Neural cell (in vitro differentiated cells): ENCODE results near the gene FGF9. TPM values are rescaled to one million over a fixed set of nuclear protein-coding genes. Genes with fewer than 3 reads are reported as not detected.

Experiments
- H2AFZ ChIP-seq: fragments of 200-600, 300-800 bp; sonication (generic), shearing (Covaris generic); 2 replicates; pipeline ENCODE4 v1.6.0; 2014; ENCODE audit warnings: low read depth, mild to moderate bottlenecking, antibody characterized with exemption, low read length, moderate library complexity
- H3F3A ChIP-seq: fragments of 200-600 bp; shearing (Covaris generic); 2 replicates; pipeline ENCODE4 v1.6.1; 2016; ENCODE audit warnings: mild to moderate bottlenecking, moderate library complexity, mixed read lengths, antibody characterized with exemption, low read length; ENCODE audit not compliant: insufficient read depth, poor library complexity, severe bottlenecking
- H3K27ac ChIP-seq: fragments of 200-600, 300-800 bp; sonication (generic), shearing (Covaris generic); 2 replicates; pipeline ENCODE4 v1.5.1; 2014; ENCODE audit warnings: mild to moderate bottlenecking, low read length, moderate library complexity
- H3K27me3 ChIP-seq: fragments of 300-800, 200-600 bp; sonication (generic), shearing (Covaris generic); 2 replicates; pipeline ENCODE4 v1.6.0; 2014; ENCODE audit warnings: mild to moderate bottlenecking, low read depth, low read length, moderate library complexity; ENCODE audit not compliant: insufficient read depth
- H3K36me3 ChIP-seq: fragments of 300-800, 200-600 bp; sonication (generic), shearing (Covaris generic); 2 replicates; pipeline ENCODE4 v1.5.1; 2014; ENCODE audit warnings: mild to moderate bottlenecking, antibody characterized with exemption, low read length, moderate library complexity; ENCODE audit not compliant: insufficient read depth
- H3K4me2 ChIP-seq: fragments of 300-800, 200-600 bp; sonication (generic), shearing (Covaris generic); 2 replicates; pipeline ENCODE4 v1.6.0; 2014; ENCODE audit warnings: mild to moderate bottlenecking, low read length
- H3K4me3 ChIP-seq: fragments of 300-800, 200-600 bp; sonication (generic), shearing (Covaris generic); 2 replicates; pipeline ENCODE4 v1.5.1; 2014; ENCODE audit warnings: mild to moderate bottlenecking, low read length, moderate library complexity
- H3K79me2 ChIP-seq: fragments of 200-600 bp; shearing (Covaris generic); replicated peaks from 2 replicates; pipeline ENCODE4 v1.6.0; 2014; ENCODE audit warnings: mild to moderate bottlenecking, low read length, moderate library complexity; ENCODE audit not compliant: insufficient read depth
- H3K9ac ChIP-seq: fragments of 300-800, 200-600 bp; sonication (generic), shearing (Covaris generic); 2 replicates; pipeline ENCODE4 v1.6.1; 2016; ENCODE audit warnings: mild to moderate bottlenecking, low read length, mixed read lengths
- H3K9me2 ChIP-seq: fragments of 200-600 bp; shearing (Covaris generic); 2 replicates; pipeline ENCODE4 v1.6.1; 2016; ENCODE audit warnings: mild to moderate bottlenecking, low read length, mixed read lengths; ENCODE audit not compliant: insufficient read depth
- H3K9me3 ChIP-seq: fragments of 200-600, 300-800 bp; sonication (generic), shearing (Covaris generic); 2 replicates; pipeline ENCODE4 v1.6.1; 2016; ENCODE audit warnings: mild to moderate bottlenecking, mixed run types, low read length, moderate library complexity, mixed read lengths
- H4K20me1 ChIP-seq: fragments of 200-600 bp; shearing (Covaris generic); 2 replicates; pipeline ENCODE4 v1.6.1; 2016; ENCODE audit warnings: mild to moderate bottlenecking, mixed run types; ENCODE audit not compliant: insufficient read depth
- EP300 ChIP-seq: fragments of 450-650 bp; conservative IDR thresholded peaks from 2 replicates; pipeline ENCODE4 v1.6.1; 2014; ENCODE audit warnings: antibody characterized with exemption, mild to moderate bottlenecking, moderate library complexity; ENCODE audit not compliant: poor library complexity, severe bottlenecking
- EZH2 ChIP-seq: fragments of 200-600, 300-800 bp; shearing (Covaris generic), sonication (generic); IDR thresholded peaks from 2 replicates; pipeline ENCODE4 v1.6.1; 2014; ENCODE audit warnings: antibody characterized with exemption, low read length, borderline replicate concordance, mild to moderate bottlenecking; ENCODE audit not compliant: insufficient read depth, poor library complexity, severe bottlenecking
- POLR2AphosphoS5 ChIP-seq: IDR thresholded peaks from 2 replicates; pipeline ENCODE4 v1.6.1; 2012
- RAD21 ChIP-seq: fragments of 450-650 bp; conservative IDR thresholded peaks from 2 replicates; pipeline ENCODE4 v1.6.1; 2014; ENCODE audit warnings: antibody characterized with exemption, mild to moderate bottlenecking, moderate library complexity
- SMC3 ChIP-seq: fragments of 450-650 bp; conservative IDR thresholded peaks from 2 replicates; pipeline ENCODE4 v1.6.1; 2014; ENCODE audit warnings: antibody characterized with exemption, mild to moderate bottlenecking, moderate library complexity; ENCODE audit not compliant: poor library complexity
- TAF1 ChIP-seq: IDR thresholded peaks from 2 replicates; pipeline ENCODE4 v1.6.1; 2012; ENCODE audit warnings: low read depth
- polyA plus RNA-seq: library from polyadenylated mRNA; depleted of rRNA; stranded (reverse); fragments of >200 nt; gene quantifications from 2 replicates; pipeline ENCODE4 v1.2.3, GENCODE V29; 2014
- TF ChIP-seq, protein P1 (sequence below): IDR thresholded peaks from 2 replicates; pipeline ENCODE4 v1.6.1; 2012; ENCODE audit warnings: borderline replicate concordance
- TF ChIP-seq, protein P2 (sequence below): fragments of 450-650 bp; IDR thresholded peaks from 2 replicates; pipeline ENCODE4 v1.5.1; 2014; ENCODE audit warnings: antibody characterized with exemption, mild to moderate bottlenecking, moderate library complexity; ENCODE audit not compliant: poor library complexity, severe bottlenecking

Gene FGF9
- polyA plus RNA-seq, 1 donor from 2014 or later = 29.4 TPM

DNA sequence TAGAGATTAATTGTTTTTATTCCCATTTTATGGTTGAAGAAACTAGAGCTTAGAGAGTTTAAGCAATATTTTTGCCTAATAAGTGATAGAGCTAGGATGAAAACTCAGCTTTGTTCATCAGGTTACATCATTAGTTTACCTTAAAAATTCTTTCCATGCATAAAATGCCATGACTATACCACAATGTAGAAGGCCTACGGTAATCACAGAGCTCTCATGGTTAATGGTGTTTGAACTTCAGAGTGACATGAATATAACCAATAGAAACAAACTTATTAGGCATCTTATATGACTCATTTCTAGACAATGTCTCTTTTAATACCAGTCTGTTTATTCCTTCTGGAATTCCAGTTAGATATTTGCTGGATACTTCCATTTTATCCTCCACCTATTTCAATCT, 78.5 kb downstream of the FGF9 start:
- Histone ChIP-seq H3K9me2 (no peaks in the 10 kb centered on the region), H3K9me3 (no peaks in the 10 kb centered on the region), H3F3A (no peaks in the 10 kb centered on the region), H3K9ac (no peak overlapping the region), H3K4me3 (no peak overlapping the region), H4K20me1 (no peaks in the 10 kb centered on the region), H2AFZ (no peak overlapping the region), H3K27ac (no peak overlapping the region), H3K27me3 (no peaks in the 10 kb centered on the region), H3K4me2 (no peak overlapping the region), H3K79me2 (no peaks in the 10 kb centered on the region), H3K36me3 (no peaks in the 10 kb centered on the region)
- no peak for TF ChIP-seq EP300
- TF ChIP-seq, protein P1, sequence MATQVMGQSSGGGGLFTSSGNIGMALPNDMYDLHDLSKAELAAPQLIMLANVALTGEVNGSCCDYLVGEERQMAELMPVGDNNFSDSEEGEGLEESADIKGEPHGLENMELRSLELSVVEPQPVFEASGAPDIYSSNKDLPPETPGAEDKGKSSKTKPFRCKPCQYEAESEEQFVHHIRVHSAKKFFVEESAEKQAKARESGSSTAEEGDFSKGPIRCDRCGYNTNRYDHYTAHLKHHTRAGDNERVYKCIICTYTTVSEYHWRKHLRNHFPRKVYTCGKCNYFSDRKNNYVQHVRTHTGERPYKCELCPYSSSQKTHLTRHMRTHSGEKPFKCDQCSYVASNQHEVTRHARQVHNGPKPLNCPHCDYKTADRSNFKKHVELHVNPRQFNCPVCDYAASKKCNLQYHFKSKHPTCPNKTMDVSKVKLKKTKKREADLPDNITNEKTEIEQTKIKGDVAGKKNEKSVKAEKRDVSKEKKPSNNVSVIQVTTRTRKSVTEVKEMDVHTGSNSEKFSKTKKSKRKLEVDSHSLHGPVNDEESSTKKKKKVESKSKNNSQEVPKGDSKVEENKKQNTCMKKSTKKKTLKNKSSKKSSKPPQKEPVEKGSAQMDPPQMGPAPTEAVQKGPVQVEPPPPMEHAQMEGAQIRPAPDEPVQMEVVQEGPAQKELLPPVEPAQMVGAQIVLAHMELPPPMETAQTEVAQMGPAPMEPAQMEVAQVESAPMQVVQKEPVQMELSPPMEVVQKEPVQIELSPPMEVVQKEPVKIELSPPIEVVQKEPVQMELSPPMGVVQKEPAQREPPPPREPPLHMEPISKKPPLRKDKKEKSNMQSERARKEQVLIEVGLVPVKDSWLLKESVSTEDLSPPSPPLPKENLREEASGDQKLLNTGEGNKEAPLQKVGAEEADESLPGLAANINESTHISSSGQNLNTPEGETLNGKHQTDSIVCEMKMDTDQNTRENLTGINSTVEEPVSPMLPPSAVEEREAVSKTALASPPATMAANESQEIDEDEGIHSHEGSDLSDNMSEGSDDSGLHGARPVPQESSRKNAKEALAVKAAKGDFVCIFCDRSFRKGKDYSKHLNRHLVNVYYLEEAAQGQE = no peak
- TF ChIP-seq, protein P2, sequence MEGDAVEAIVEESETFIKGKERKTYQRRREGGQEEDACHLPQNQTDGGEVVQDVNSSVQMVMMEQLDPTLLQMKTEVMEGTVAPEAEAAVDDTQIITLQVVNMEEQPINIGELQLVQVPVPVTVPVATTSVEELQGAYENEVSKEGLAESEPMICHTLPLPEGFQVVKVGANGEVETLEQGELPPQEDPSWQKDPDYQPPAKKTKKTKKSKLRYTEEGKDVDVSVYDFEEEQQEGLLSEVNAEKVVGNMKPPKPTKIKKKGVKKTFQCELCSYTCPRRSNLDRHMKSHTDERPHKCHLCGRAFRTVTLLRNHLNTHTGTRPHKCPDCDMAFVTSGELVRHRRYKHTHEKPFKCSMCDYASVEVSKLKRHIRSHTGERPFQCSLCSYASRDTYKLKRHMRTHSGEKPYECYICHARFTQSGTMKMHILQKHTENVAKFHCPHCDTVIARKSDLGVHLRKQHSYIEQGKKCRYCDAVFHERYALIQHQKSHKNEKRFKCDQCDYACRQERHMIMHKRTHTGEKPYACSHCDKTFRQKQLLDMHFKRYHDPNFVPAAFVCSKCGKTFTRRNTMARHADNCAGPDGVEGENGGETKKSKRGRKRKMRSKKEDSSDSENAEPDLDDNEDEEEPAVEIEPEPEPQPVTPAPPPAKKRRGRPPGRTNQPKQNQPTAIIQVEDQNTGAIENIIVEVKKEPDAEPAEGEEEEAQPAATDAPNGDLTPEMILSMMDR = no peak
- TF ChIP-seq EZH2 = no peak
- no peak for TF ChIP-seq SMC3

DNA sequence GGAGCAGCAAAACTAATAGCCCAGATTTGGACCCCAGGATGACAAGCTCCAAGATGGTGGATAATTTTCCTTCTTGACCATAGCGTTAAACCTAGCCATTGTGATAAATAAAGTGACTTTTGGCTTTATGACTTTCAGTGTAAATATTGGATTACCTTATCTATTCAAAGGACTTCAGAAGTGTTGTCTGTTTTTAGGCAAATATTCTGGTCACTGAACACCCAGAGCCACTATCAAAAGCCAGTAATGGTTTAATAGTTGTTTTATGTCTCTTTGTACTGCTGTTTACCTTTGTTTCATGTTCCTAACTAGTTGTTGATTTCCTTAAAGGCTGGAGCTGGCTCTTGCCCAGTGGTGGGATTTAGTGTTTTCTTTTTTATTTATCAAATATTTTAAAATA, 81.6 kb downstream of the FGF9 start:
- Histone ChIP-seq H3K27ac (no peak overlapping the region), H4K20me1 (no peaks in the 10 kb centered on the region), H2AFZ (no peak overlapping the region), H3K36me3 (no peaks in the 10 kb centered on the region), H3K9me2 (no peaks in the 10 kb centered on the region), H3K79me2 (no peaks in the 10 kb centered on the region), H3K9ac (no peak overlapping the region), H3K27me3 (no peaks in the 10 kb centered on the region), H3K9me3 (no peaks in the 10 kb centered on the region), H3K4me2 (no peak overlapping the region), H3F3A (no peaks in the 10 kb centered on the region), H3K4me3 (no peak overlapping the region)
- TF ChIP-seq RAD21 (no peak), EZH2 (no peak), SMC3 (no peak), TAF1 (no peak), EP300 (no peak), POLR2AphosphoS5 (no peak)
- TF ChIP-seq, protein P2 = no peak
